Hepatic stellate cell (primary cell): ENCODE results near the gene MYO5C.
"Not testable (repeated sequence)": the region's sequence is repeated elsewhere in the genome, so short reads cannot be mapped to it uniquely, and the experiment has no call there.

Source experiments
- DNase-seq: peaks from one replicate; pipeline ENCODE4 v3.0.0; 2011; ENCODE audit warnings: low spot score

The MYO5C gene

GRCh38 chr15:52204657-52205056, 90.9 kb downstream of the MYO5C start:
- DNase-seq: no peak

- no peak for DNase-seq
Observed at GRCh38 chr15:52200831-52201365, 94.7 kb downstream of the MYO5C start.

GRCh38 chr15:52199271-52199670, 96.3 kb downstream of the MYO5C start:
- no peak for DNase-seq

DNA sequence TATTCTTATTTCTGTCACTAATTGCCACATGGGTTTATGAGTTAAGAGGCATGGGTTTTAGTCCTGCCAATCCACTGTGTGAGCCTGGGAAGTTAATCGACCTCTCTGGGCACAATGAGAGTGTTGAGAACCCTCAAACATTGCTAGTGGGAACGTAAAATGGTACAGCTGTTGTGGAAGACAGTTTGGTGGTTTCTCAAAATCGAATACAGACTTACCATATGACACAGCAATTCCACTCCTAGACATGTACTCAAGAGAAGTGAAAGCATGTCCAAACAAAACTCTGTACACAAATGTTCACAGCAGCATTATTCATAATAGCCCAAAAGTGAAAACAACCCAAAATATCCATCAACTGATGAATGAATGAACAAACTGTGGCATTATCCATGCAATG, 98.7 kb downstream of the MYO5C start:
- no peak for DNase-seq

- DNase-seq: no peak
Observed at GRCh38 chr15:52193791-52194190, 101.8 kb downstream of the MYO5C start.

GRCh38 chr15:52193321-52193720, 102.3 kb downstream of the MYO5C start:
- no peak for DNase-seq

GRCh38 chr15:52191207-52191606, 104.4 kb downstream of the MYO5C start, which contains the start of gene GNB5:
Gene GNB5, minus strand, starts transcription at chr15:52191392. Its CDS starts 6,716 bp downstream, at chr15:52184676.
- DNase-seq: no peak

DNA sequence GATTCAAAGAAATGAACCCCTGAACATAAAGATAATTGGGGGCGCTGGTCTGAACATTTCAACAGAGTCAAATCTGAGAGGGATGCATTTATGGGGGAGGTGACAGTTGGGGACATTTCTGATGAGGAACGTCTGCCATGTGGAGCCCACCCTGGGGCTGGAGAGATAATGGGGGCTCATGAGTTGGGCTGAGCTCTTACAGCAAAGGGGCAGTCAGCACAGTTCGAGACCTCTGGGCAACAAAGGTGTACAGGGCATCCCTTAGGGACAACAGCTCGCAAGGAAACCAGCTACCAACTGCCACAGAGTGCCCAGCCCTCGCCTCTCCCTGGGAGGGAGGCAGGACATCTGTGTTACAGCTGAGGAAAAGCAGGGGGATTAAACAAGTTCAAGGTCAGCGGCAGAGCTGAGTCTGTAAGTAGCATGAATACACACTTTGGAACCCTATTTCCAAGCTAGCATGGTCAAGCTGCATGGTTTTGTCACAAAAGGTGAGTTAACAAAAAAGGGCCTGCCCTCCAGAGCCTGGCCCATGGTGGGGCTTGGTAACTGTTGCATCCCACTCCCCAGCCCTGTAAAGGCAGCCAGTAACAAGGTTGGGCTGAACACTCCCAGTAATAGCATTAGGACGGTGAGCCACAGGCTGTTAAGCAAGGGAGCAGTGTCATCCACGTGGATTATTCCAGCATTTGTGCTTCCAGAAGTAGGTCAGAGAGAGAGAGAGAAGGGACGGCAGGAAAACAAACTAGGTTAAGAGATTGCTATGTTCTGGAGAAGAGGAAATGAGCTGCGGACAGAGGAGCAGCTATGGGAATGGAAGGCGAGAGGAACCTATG, 108.7 kb downstream of the MYO5C start:
- DNase-seq: no peak

DNA sequence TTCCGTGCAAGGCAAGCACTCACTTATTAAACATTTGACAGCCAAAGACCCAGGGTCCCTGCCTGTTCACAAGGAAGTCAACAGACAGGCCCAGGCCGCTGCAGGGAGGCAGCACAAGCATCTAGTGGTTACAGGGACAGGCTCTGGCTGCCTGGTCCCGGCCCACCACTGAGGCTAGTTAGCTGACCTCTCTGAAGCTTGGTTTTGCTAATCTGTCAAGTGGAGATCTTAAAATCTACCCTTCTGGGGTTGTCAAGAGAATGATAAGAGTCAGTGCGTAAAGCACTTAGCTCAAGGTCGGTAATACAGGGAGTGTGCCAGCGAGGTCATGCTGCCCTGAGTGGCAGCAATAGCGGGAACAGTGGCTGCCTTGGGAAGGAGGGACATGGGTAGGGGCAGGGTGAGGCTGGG, 110.4 kb downstream of the MYO5C start:
- DNase-seq: no peak

- DNase-seq: no peak
Observed at GRCh38 chr15:52184721-52185120, 110.9 kb downstream of the MYO5C start.

DNA sequence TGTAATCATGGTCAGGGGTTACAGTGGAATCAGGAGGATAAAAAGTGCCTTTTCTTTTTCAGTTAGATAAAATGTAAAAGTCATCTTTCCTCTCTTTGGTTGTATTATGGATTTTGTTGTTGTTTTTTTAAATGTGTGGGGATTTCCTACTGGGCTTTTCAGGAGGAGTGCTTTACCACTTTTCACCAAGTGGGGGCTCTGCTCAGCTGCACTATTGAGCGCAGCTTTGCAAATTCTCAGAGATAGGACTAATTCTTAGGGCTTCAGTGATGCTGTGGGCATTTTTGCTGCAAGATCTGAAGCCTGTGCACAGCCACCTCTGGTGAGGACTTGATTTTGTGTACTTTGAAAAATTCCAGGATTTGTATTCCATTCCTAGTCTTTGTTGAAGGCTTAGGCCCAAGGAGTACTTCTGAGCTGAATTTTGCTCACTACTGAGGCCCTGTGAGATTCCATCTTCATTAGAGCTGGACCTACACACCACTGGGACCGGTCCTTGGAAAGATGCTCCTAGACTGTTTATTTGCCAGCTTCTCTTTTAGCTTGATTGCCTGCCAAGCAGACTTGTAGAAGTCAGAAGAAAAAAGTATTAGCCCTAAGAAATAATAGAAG, 111.9 kb downstream of the MYO5C start:
- peak; percentile 54 for DNase-seq

DNA sequence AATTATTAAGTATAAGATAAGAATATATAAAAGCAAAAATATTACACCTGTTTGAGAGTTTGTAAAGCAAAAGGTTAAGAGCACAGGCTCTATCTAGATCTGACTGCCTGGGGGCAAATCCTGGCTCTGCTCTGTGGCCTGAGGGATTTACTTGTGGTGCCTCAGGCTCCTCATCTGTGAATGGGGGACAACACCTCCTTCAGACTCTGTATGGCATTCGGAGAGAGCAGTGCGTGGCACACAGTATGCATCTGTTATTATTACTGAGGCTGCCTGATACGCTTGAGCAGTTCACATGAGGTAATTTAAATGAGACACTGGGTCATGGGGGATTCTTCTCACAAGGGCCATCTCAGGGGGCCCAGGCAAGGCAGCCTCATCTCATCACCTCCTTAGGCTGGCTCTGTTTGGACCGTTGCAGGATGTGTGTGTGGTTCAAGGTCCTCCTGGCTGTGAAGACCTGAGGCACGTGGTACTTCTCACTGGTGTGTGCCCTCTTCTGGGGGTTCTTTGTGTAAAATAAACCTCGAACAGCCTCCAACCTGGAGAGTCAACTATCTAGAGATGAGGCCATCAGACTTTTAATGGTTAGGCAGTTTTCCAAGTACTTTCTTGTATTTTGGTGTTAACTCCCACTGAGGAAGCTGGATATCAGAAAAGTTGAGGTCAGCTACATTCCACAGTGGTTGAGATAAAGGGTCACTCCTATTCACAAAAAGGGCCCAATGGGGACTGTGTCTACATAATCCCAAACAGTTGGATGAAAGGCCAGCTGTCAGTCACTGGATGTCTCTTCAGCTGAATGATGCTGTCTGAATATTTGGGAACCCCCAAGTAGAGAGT, 113.4 kb downstream of the MYO5C start:
- no peak for DNase-seq

GRCh38 chr15:52180851-52181450, 114.7 kb downstream of the MYO5C start:
- DNase-seq: no peak

- no peak for DNase-seq
Observed at GRCh38 chr15:52180196-52180835, 115.3 kb downstream of the MYO5C start.

GRCh38 chr15:52179278-52180195, 116.1 kb downstream of the MYO5C start:
- DNase-seq: peak; percentile 88

- DNase-seq: no peak
Observed at GRCh38 chr15:52178765-52179164, 116.8 kb downstream of the MYO5C start.

GRCh38 chr15:52172869-52173268, 122.7 kb downstream of the MYO5C start:
- DNase-seq: no peak

DNA sequence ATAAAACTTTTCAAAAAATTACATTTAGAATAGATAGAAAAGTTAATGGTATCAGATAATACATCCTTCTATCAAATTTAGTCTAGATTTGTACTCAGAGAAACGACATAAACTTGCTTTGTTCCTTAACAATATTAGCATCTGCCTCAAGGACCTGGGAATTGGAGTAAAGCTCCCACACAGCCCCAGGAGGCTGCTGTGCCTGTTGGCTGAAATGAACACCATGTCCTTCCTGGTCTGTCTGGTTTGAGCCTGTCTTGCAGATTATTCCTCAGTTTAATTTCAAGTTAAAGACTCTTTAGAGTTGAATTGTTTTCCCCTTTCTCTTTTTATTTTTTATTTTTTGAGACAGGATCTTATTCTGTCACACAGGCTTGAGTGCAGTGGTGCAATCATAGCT, 123.8 kb downstream of the MYO5C start:
- no peak for DNase-seq

DNA sequence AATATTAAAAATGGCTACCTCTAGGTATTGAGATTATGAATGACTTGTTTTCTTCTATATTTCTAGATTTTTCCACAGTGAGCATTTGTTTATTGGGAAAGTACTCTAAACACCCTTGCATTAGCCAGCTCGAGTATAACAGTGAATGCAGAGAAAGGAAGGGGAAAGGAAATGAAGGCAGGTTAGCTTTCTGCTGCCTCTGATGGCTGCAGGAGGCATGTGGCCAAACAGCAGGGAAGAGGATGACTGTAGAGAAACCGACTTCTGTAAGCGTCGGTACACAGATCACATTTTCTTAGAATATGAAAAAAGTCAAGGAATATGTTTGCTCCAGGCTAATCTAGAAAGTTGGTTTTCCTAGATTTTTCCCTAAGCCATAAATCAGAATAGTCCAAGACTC, 124.2 kb downstream of the MYO5C start:
- no peak for DNase-seq

- not testable (repeated sequence) for DNase-seq
Observed at GRCh38 chr15:52170199-52170598, 125.4 kb downstream of the MYO5C start.
